SK-N-SH treated with all-trans-retinoic acid at 6 μM for 48 hours (cell line): Measurements from ENCODE around the gene SARDH.
A peak's percentile ranks its signal among the peaks of the same experiment; 100 is the strongest.

Experiments used
- ATAC-seq: fragments of 200-7000 bp; cut with Tn5 transposase; 3 replicates; pipeline ENCODE4 v1.9.1; 2020; ENCODE audit warnings: mild to moderate bottlenecking, moderate library complexity
- BACH2 ChIP-seq: fragments of 250-450 bp; sonication (Bioruptor Pico); IDR thresholded peaks from 2 replicates; pipeline ENCODE4 v1.9.0; 2021; ENCODE audit warnings: mild to moderate bottlenecking, borderline replicate concordance
- ESRRG ChIP-seq: fragments of 250-450 bp; sonication (Bioruptor Pico); IDR thresholded peaks from 2 replicates; pipeline ENCODE4 v1.6.1; 2021; ENCODE audit warnings: mild to moderate bottlenecking
- OSR1 ChIP-seq: fragments of 250-450 bp; sonication (Bioruptor Pico); IDR thresholded peaks from 2 replicates; pipeline ENCODE4 v1.8.0; 2022; ENCODE audit warnings: moderate library complexity, mild to moderate bottlenecking, inconsistent platforms
- SNAI2 ChIP-seq: fragments of 250-450 bp; sonication (Bioruptor Pico); IDR thresholded peaks from 2 replicates; pipeline ENCODE4 v1.5.0; 2020; ENCODE audit warnings: mild to moderate bottlenecking, moderate library complexity
- ZC3H10 ChIP-seq: fragments of 250-450 bp; sonication (Bioruptor Pico); IDR thresholded peaks from 2 replicates; pipeline ENCODE4 v1.5.1; 2021; ENCODE audit warnings: mild to moderate bottlenecking, moderate library complexity
- ZFP3 ChIP-seq: fragments of 250-450 bp; sonication (Bioruptor Pico); IDR thresholded peaks from 2 replicates; pipeline ENCODE4 v1.5.0; 2020; ENCODE audit warnings: mild to moderate bottlenecking, moderate library complexity
- ZFP30 ChIP-seq: fragments of 450-650 bp; formaldehyde crosslinking; IDR thresholded peaks from 2 replicates; pipeline ENCODE4 v1.5.0; 2022; ENCODE audit warnings: mild to moderate bottlenecking, moderate library complexity
- ZNF8 ChIP-seq: fragments of 450-650 bp; formaldehyde crosslinking; IDR thresholded peaks from 2 replicates; pipeline ENCODE4 v1.5.0; 2020; ENCODE audit warnings: mild to moderate bottlenecking, moderate library complexity
- TF ChIP-seq, protein P1 (sequence below): fragments of 250-450 bp; sonication (Bioruptor Pico); IDR thresholded peaks from 2 replicates; pipeline ENCODE4 v1.5.1; 2021; ENCODE audit warnings: mild to moderate bottlenecking, moderate library complexity
- TF ChIP-seq, protein P2 (sequence below): fragments of 250-450 bp; sonication (Bioruptor Pico); IDR thresholded peaks from 2 replicates; pipeline ENCODE4 v1.5.0; 2020; ENCODE audit warnings: mild to moderate bottlenecking, moderate library complexity
- TF ChIP-seq, protein P3 (sequence below): fragments of 250-450 bp; sonication (Bioruptor Pico); IDR thresholded peaks from 2 replicates; pipeline ENCODE4 v1.5.1; 2020; ENCODE audit warnings: low read depth, mild to moderate bottlenecking, moderate library complexity

SARDH gene

DNA sequence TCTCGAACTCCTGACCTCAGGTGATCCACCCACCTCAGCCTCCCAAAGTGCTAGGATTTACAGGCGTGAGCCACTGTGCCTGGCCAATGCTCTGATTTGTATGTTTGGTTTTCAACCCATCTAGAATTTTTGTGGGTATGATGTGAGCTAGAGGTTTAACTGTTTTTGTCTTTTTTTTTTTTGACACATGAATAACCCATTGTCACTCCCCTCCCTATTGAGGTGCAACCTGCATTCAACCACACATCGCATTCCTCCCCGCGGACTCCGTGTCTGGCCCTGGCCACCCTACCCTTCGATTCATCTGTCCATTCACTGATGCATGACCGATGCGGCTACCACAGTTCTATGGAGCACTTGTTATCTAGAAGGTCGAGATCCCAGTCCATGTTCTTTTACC is 119.4 kb downstream of the SARDH start (continued):
- TF ChIP-seq BACH2 (CRISPR knock-in tag): no peak
- TF ChIP-seq, all 23 proteins: peak for 0

DNA sequence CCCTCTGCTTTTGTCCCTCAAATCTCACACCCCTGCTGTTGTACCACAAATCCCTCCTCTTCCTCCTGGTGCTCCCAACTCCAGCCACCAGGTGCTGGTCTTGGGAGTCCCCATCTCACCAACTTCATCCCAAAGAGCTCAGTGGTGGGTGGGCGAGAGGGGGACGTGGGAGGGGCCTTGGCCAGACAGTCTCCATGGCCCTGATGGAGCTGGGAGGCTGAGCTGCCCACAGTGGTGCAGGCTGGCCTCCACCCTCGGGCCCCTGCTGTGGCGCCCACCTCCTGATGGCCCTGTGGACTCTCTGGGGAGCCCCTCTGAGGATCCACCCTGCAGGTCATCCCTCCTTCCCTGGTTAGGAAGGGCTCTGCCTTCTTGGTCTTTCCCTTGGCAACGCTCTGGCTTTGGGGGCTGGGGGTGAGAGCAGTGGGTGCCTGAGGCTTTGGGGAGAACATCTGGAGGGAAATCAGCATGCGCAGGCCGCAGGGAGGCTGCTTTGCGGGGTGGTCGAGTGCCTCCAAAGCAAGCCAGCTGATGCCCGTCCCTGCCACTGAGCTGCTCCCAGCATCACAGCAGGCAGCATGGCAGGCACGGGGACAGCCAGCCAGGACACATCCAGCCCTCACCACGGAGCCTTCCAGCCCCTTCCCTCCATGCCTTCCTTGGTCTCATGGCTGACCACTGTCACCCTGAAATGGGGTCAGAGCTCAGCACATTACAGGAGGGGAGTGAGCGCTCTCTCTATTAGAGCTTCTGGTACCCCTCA is 121.3 kb downstream of the SARDH start:
- TF ChIP-seq, protein P1, sequence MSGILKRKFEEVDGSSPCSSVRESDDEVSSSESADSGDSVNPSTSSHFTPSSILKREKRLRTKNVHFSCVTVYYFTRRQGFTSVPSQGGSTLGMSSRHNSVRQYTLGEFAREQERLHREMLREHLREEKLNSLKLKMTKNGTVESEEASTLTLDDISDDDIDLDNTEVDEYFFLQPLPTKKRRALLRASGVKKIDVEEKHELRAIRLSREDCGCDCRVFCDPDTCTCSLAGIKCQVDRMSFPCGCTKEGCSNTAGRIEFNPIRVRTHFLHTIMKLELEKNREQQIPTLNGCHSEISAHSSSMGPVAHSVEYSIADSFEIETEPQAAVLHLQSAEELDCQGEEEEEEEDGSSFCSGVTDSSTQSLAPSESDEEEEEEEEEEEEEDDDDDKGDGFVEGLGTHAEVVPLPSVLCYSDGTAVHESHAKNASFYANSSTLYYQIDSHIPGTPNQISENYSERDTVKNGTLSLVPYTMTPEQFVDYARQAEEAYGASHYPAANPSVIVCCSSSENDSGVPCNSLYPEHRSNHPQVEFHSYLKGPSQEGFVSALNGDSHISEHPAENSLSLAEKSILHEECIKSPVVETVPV: no peak
- TF ChIP-seq, protein P2, sequence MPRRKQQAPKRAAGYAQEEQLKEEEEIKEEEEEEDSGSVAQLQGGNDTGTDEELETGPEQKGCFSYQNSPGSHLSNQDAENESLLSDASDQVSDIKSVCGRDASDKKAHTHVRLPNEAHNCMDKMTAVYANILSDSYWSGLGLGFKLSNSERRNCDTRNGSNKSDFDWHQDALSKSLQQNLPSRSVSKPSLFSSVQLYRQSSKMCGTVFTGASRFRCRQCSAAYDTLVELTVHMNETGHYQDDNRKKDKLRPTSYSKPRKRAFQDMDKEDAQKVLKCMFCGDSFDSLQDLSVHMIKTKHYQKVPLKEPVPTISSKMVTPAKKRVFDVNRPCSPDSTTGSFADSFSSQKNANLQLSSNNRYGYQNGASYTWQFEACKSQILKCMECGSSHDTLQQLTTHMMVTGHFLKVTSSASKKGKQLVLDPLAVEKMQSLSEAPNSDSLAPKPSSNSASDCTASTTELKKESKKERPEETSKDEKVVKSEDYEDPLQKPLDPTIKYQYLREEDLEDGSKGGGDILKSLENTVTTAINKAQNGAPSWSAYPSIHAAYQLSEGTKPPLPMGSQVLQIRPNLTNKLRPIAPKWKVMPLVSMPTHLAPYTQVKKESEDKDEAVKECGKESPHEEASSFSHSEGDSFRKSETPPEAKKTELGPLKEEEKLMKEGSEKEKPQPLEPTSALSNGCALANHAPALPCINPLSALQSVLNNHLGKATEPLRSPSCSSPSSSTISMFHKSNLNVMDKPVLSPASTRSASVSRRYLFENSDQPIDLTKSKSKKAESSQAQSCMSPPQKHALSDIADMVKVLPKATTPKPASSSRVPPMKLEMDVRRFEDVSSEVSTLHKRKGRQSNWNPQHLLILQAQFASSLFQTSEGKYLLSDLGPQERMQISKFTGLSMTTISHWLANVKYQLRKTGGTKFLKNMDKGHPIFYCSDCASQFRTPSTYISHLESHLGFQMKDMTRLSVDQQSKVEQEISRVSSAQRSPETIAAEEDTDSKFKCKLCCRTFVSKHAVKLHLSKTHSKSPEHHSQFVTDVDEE (CRISPR knock-in tag): no peak
- no peak for TF ChIP-seq SNAI2 (CRISPR knock-in tag)
- TF ChIP-seq, all 23 proteins: peak for 0
- ATAC-seq: no peak

DNA sequence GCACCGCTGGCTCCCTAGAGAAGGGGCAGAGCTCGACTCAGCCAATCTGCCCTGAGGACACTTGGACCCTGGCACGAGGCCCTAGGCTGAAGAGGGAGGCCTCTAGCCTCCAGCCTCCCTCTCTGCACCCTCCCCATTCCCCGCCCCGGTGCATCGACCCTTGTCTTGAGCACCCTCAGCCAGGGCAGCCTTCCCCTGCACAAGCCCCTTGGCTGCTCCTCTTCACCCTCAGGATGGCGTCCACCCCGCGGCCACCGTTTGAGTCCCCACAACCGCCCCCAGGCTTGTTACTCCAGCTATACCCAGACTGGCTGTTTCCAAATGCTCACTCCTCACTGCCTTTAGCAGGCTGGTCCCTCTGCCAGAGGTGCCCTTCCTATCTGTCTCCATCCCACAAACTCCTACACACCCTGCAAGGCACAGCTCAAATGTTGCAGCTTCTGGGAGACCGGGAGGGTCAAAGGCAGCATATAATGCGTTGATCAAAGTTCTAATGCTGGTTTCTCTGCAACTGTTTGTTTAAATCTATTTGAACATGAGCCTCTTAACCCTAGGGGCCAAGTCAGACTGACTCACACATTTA is 122.5 kb downstream of the SARDH start:
- ATAC-seq: no peak
- TF ChIP-seq OSR1 (CRISPR knock-in tag) (no peak), ESRRG (CRISPR knock-in tag) (no peak), ZFP30 (no peak), ZFP3 (CRISPR knock-in tag) (peak; percentile 86)
- TF ChIP-seq, protein P1: no peak

DNA sequence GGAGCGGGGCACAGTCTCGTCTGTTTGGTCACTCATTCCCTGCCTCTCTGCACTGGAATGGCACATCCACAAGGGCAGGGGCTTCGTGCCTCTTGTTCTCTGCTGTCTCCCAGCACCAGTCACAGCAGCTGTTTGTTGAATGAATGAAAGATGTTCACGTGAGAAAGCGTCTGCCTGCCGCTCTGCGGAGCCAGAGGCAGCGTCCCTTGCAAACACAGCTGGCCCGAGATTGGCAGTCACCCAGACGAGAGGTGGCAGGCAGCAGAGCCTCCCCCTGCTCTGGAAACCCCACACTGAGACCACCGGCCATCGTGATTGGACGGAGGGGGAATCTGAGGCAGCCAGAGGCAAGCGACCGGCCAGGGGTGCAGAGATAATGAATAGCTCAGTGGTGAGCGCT is 123.0 kb downstream of the SARDH start:
- ATAC-seq: no peak
- TF ChIP-seq ESRRG (CRISPR knock-in tag): no peak
- TF ChIP-seq, all 23 proteins: peak for 0

DNA sequence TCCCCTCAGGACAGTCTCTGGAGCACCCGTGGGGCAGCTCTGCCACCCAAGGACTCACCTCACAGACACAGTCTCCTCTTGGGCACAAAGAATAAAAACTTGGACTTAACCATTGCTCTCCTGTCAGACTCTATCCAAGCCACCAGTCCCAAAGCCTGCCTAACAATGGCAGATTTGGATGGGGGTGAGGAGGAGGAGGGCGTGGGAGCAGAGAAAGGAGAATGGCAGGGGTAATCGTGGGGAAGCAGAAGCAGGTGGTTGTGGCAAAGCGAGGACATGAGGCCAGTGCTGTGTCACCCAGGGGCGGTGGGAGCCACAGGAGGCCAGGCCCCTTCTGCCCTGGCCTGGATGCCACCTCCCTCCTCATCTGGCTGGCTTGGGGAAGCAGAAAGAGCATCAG is 123.5 kb downstream of the SARDH start:
- no peak for ATAC-seq
- TF ChIP-seq ZFP30: no peak
- TF ChIP-seq BACH2 (CRISPR knock-in tag): no peak
- TF ChIP-seq, all 23 proteins: peak for 0

DNA sequence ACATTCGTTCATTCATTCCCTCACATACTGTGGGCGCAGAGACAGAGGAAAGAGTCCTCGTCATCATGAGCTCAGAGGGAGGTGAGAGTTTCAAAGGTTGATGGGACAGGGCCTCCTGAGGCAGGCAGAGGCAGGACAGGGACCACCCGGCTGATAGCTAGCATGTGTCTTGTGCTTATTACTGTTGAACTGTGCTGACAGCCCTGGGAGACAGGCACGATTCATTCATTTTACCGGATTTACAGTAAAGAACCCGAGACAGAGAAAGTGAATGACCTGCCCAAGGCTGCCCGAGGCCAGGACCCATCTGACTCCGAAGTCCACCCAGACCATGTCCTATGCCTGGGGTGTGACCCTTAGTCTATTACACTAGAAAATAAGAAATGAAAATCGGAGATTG is 124.1 kb downstream of the SARDH start:
- TF ChIP-seq, protein P3, sequence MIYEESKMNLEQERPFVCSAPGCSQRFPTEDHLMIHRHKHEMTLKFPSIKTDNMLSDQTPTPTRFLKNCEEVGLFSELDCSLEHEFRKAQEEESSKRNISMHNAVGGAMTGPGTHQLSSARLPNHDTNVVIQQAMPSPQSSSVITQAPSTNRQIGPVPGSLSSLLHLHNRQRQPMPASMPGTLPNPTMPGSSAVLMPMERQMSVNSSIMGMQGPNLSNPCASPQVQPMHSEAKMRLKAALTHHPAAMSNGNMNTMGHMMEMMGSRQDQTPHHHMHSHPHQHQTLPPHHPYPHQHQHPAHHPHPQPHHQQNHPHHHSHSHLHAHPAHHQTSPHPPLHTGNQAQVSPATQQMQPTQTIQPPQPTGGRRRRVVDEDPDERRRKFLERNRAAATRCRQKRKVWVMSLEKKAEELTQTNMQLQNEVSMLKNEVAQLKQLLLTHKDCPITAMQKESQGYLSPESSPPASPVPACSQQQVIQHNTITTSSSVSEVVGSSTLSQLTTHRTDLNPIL (CRISPR knock-in tag): no peak
- TF ChIP-seq ZNF8 (CRISPR knock-in tag): no peak
- no peak for TF ChIP-seq ZC3H10 (CRISPR knock-in tag)
- ATAC-seq: no peak
